ENCODE data around the gene C10orf88. TPM values are rescaled to one million over a fixed set of nuclear protein-coding genes. Genes with fewer than 3 reads are reported as not detected.

The C10orf88 gene
- total and polyA plus RNA-seq, 9 of the 15 experiments (the other 6 are each of a cell fraction or from before 2014, with no cell fraction given) = 2.5 to 9.6 (median 7.5) TPM

- no peak overlapping the region for H3K4me3 ChIP-seq
- peaks cover 2% of the 10 kb centered on the region; the same call in 2 of the 3 replicates for H3K79me2 ChIP-seq (ENCODE audit: control insufficient read depth, insufficient read depth, low read length)
- no TSS peak for BruUV-seq (replicated peaks)
- TF ChIP-seq C11orf30 (IDR thresholded peaks at IDR 0.05; ENCODE audit: low read depth) (peak; percentile 64), CREBBP (IDR thresholded peaks at IDR 0.05; ENCODE audit: low read depth, low read length) (no peak), ZNF121 (CRISPR knock-in tag; conservative IDR thresholded peaks at IDR 0.05) (no peak), ZNF280A (IDR thresholded peaks at IDR 0.05; ENCODE audit: low read depth, partially characterized antibody) (no peak), MAFK (IDR thresholded peaks at IDR 0.05; ENCODE audit: low read length) (peak; percentile 44; the same call in 1 of the 2 replicates), MAFF (IDR thresholded peaks at IDR 0.05; ENCODE audit: low read length) (peak; percentile 33; the same call in 1 of the 2 replicates), MAFG (tag; conservative IDR thresholded peaks at IDR 0.05) (peak; percentile 33; the same call in 1 of the 2 replicates), PCBP2 (IDR thresholded peaks at IDR 0.05; ENCODE audit: low read depth, low read length, poor library complexity, severe bottlenecking) (no peak), ZNF316 (IDR thresholded peaks at IDR 0.05) (peak; percentile 72), NR2F6 (CRISPR knock-in tag; IDR thresholded peaks at IDR 0.05) (no peak), PML (IDR thresholded peaks at IDR 0.05; ENCODE audit: low read length) (no peak), MEIS2 (IDR thresholded peaks at IDR 0.05; ENCODE audit: partially characterized antibody) (no peak)
- TF ChIP-seq, protein P1, sequence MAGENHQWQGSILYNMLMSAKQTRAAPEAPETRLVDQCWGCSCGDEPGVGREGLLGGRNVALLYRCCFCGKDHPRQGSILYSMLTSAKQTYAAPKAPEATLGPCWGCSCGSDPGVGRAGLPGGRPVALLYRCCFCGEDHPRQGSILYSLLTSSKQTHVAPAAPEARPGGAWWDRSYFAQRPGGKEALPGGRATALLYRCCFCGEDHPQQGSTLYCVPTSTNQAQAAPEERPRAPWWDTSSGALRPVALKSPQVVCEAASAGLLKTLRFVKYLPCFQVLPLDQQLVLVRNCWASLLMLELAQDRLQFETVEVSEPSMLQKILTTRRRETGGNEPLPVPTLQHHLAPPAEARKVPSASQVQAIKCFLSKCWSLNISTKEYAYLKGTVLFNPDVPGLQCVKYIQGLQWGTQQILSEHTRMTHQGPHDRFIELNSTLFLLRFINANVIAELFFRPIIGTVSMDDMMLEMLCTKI (IDR thresholded peaks at IDR 0.05; ENCODE audit: partially characterized antibody) = no peak
- TF ChIP-seq, protein P2, sequence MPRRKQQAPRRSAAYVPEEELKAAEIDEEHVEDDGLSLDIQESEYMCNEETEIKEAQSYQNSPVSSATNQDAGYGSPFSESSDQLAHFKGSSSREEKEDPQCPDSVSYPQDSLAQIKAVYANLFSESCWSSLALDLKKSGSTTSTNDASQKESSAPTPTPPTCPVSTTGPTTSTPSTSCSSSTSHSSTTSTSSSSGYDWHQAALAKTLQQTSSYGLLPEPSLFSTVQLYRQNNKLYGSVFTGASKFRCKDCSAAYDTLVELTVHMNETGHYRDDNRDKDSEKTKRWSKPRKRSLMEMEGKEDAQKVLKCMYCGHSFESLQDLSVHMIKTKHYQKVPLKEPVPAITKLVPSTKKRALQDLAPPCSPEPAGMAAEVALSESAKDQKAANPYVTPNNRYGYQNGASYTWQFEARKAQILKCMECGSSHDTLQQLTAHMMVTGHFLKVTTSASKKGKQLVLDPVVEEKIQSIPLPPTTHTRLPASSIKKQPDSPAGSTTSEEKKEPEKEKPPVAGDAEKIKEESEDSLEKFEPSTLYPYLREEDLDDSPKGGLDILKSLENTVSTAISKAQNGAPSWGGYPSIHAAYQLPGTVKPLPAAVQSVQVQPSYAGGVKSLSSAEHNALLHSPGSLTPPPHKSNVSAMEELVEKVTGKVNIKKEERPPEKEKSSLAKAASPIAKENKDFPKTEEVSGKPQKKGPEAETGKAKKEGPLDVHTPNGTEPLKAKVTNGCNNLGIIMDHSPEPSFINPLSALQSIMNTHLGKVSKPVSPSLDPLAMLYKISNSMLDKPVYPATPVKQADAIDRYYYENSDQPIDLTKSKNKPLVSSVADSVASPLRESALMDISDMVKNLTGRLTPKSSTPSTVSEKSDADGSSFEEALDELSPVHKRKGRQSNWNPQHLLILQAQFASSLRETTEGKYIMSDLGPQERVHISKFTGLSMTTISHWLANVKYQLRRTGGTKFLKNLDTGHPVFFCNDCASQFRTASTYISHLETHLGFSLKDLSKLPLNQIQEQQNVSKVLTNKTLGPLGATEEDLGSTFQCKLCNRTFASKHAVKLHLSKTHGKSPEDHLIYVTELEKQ (CRISPR knock-in tag; IDR thresholded peaks at IDR 0.05) = no peak
- no peaks in the 10 kb centered on the region for H3K27me3 ChIP-seq (ENCODE audit: control insufficient read depth in 2 of 2, insufficient read depth in 2 of 2, low read length in 2 of 2)
- H3K9ac ChIP-seq (ENCODE audit: insufficient read depth in 1 of 2, low read depth in 2 of 2, low read length in 2 of 2) = no peak overlapping the region
- H2AFZ ChIP-seq (ENCODE audit: low read depth, low read length) = no peak overlapping the region
- no peak for FAIRE-seq
- POLR2A ChIA-PET = no interaction called here
- H3K4me2 ChIP-seq (ENCODE audit: insufficient read depth, low read length) = no peak overlapping the region
- H3K36me3 ChIP-seq (ENCODE audit: control insufficient read depth, insufficient read depth, low read length) = peaks cover 63% of the 10 kb centered on the region; the same call in 2 of the 3 replicates
- H3K27ac ChIP-seq (ENCODE audit: extremely low read depth, low read depth, low read length) = no peak overlapping the region
- in situ Hi-C loops (cut with MboI) = no loop called here
- CTCF ChIA-PET (ENCODE audit: low intra/inter-chr PET ratio) = no interaction called here
- H3K4me1 ChIP-seq (replicated peaks in 1 of 2; ENCODE audit: control insufficient read depth in 2 of 2, insufficient read depth in 2 of 2, low read length in 2 of 2) = no peaks in the 10 kb centered on the region
- DNase-seq (ENCODE audit: extremely low read depth in 1 of 4, low spot score in 3 of 4) = no peak
- H3K9me1 ChIP-seq (ENCODE audit: control insufficient read depth, insufficient read depth, low read length) = no peaks in the 10 kb centered on the region
- no peak; the same call in 2 of the 3 replicates for ATAC-seq
- WGBS (ENCODE audit: insufficient coverage, low coverage, missing lambda C conversion rate) = 92% methylated on average over 5 of the region's 6 CpGs
- intact Hi-C loops (cut with micrococcal nuclease) = no loop called here
- H3K9me3 ChIP-seq (replicated peaks; ENCODE audit: control insufficient read depth, insufficient read depth, low read depth, low read length) = no peaks in the 10 kb centered on the region
- H4K20me1 ChIP-seq (replicated peaks; ENCODE audit: control insufficient read depth, insufficient read depth, low read length) = no peaks in the 10 kb centered on the region
Measured at GRCh38 chr10:122993797-122994336, 39.8 kb upstream of the C10orf88 start.
